GM19467 (cell line): Measurements from ENCODE around the gene GRB7.
"Not testable (repeated sequence)": the region's sequence is repeated elsewhere in the genome, so short reads cannot be mapped to it uniquely, and the experiment has no call there.

Experiments
- ATAC-seq: cut with Tn5 transposase; IDR thresholded peaks from one replicate; pipeline ENCODE4 v1.9.1; 2021; ENCODE audit warnings: mild to moderate bottlenecking, moderate library complexity; ENCODE audit not compliant: unreplicated experiment

The GRB7 gene

GRCh38 chr17:39709319-39709997 is 28.3 kb upstream of the GRB7 start:
- ATAC-seq: no peak

- ATAC-seq: no peak
These were observed 27.5 kb upstream of the GRB7 start for GRCh38 chr17:39709998-39710964.

- ATAC-seq: not testable (repeated sequence)
These were observed 26.7 kb upstream of the GRB7 start for GRCh38 chr17:39711071-39711470.

- ATAC-seq: no peak
These were observed 25.9 kb upstream of the GRB7 start for GRCh38 chr17:39711851-39712250.

GRCh38 chr17:39714234-39714633 is 23.5 kb upstream of the GRB7 start:
- ATAC-seq: no peak

- ATAC-seq: no peak
These were observed 22.2 kb upstream of the GRB7 start for GRCh38 chr17:39715375-39716072.

GRCh38 chr17:39716073-39716818 is 21.5 kb upstream of the GRB7 start:
- no peak for ATAC-seq

- no peak for ATAC-seq
These were observed 20.7 kb upstream of the GRB7 start for GRCh38 chr17:39716879-39717536.

- no peak for ATAC-seq
These were observed 20.1 kb upstream of the GRB7 start for GRCh38 chr17:39717660-39718059.

- no peak for ATAC-seq
These were observed 18.0 kb upstream of the GRB7 start for GRCh38 chr17:39719563-39720355.

- ATAC-seq: no peak
These were observed 15.6 kb upstream of the GRB7 start for GRCh38 chr17:39722104-39722503.

GRCh38 chr17:39722965-39723848 is 14.5 kb upstream of the GRB7 start:
- ATAC-seq: no peak

- no peak for ATAC-seq
These were observed 13.0 kb upstream of the GRB7 start for GRCh38 chr17:39724731-39725130.

- ATAC-seq: not testable (repeated sequence)
These were observed 11.8 kb upstream of the GRB7 start for GRCh38 chr17:39725923-39726322.

GRCh38 chr17:39726617-39727016 is 11.1 kb upstream of the GRB7 start:
- no peak for ATAC-seq

GRCh38 chr17:39727556-39727955 is 10.2 kb upstream of the GRB7 start:
- no peak for ATAC-seq

- ATAC-seq: no peak
These were observed 8.4 kb upstream of the GRB7 start for GRCh38 chr17:39729280-39729851.
